Activated naive CD8-positive, alpha-beta T cell treated with anti-CD3 and anti-CD28 coated beads, Interleukin-2, amount 10 ng/mL, durations not matched to agents 7 days and 5 days (primary cell): ENCODE measurements around the gene BLVRA. TPM values are rescaled to one million over a fixed set of nuclear protein-coding genes. Genes with fewer than 3 reads are reported as not detected.
"Not testable (repeated sequence)": the region's sequence is repeated elsewhere in the genome, so short reads cannot be mapped to it uniquely, and the experiment has no call there.

Experiments used
- ATAC-seq: fragments of 150-1000 bp; cut with Tn5 transposase; one replicate; pipeline ENCODE4 v1.10.0; 2021; ENCODE audit warnings: low read depth, moderate library complexity
- POLR2A ChIA-PET: fragments of 350-600 bp; sonication (Branson Sonifier 250); formaldehyde crosslinking; loops from one replicate; lab custom pipeline; 2021; ENCODE audit warnings: antibody characterized with exemption; lab: Charles Lee
- DNase-seq: peaks from one replicate; pipeline ENCODE4 v3.0.0; 2021
- H3K27ac Mint-ChIP-seq: one replicate; pipeline ENCODE4 v1.8.0; 2022; ENCODE audit warnings: mild to moderate bottlenecking, mixed read lengths
- H3K27me3 Mint-ChIP-seq: one replicate; pipeline ENCODE4 v1.8.0; 2022; ENCODE audit warnings: mild to moderate bottlenecking, moderate library complexity, mixed read lengths
- H3K36me3 Mint-ChIP-seq: one replicate; pipeline ENCODE4 v1.8.0; 2021; ENCODE audit warnings: mild to moderate bottlenecking, mixed read lengths
- H3K4me1 Mint-ChIP-seq: one replicate; pipeline ENCODE4 v1.8.0; 2021; ENCODE audit warnings: mixed read lengths
- H3K4me3 Mint-ChIP-seq: one replicate; pipeline ENCODE4 v1.8.0; 2022; ENCODE audit warnings: mild to moderate bottlenecking, moderate library complexity, mixed read lengths
- H3K9me3 Mint-ChIP-seq: one replicate; pipeline ENCODE4 v1.8.0; 2021; ENCODE audit warnings: mixed read lengths
- total RNA-seq, 2 experiments: library from RNA; stranded (reverse); gene quantifications; one replicate each; pipeline ENCODE4 v1.2.3, GENCODE V29; 2021

The BLVRA gene
- total RNA-seq, 2 experiments from 2014 or later = 27.3 to 29.6 TPM

DNA sequence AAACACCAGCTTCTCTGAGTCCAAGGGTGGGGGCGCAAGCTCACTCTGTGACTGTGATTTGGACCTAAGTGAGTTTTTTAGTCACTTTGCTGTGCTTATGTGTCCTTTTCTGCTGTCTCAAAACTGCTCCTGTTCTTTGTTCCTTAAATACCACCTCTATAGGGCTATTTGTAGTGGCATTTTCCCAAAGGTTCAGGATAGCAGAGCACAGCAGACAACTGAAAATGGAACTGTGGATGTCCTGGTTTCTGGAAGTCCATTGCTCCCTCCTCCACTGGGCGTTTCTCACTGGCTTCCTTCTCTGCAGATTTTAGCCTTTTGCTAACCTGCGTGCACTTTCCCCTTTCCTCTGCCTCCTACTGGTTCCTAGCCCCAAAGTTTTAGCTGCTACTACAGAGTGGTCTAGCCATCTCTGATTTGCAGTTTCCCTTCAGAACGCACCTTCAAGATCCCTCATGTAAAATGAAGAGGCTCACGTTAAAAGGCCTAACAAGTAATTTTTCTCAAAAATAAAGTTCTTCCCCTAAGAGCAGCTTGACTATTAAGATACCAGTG lies 25.6 kb downstream of the BLVRA start:
- POLR2A ChIA-PET = no interaction called here
- H3K9me3 Mint-ChIP-seq = peaks cover 1% of the 10 kb centered on the region
- no peak overlapping the region for H3K27ac Mint-ChIP-seq
- no peaks in the 10 kb centered on the region for H3K27me3 Mint-ChIP-seq
- no peak overlapping the region for H3K4me3 Mint-ChIP-seq
- peaks cover 14% of the 10 kb centered on the region for H3K36me3 Mint-ChIP-seq
- DNase-seq (no peak), ATAC-seq (no peak)
- H3K4me1 Mint-ChIP-seq = no peaks in the 10 kb centered on the region

- H3K9me3 Mint-ChIP-seq, POLR2A ChIA-PET, H3K4me3 Mint-ChIP-seq, H3K27ac Mint-ChIP-seq, ATAC-seq, DNase-seq, H3K4me1 Mint-ChIP-seq, H3K27me3 Mint-ChIP-seq: not testable (repeated sequence)
- H3K36me3 Mint-ChIP-seq = peaks cover 12% of the 10 kb centered on the region
These were observed 26.2 kb downstream of the BLVRA start for GRCh38 chr7:43784585-43785087.

DNA sequence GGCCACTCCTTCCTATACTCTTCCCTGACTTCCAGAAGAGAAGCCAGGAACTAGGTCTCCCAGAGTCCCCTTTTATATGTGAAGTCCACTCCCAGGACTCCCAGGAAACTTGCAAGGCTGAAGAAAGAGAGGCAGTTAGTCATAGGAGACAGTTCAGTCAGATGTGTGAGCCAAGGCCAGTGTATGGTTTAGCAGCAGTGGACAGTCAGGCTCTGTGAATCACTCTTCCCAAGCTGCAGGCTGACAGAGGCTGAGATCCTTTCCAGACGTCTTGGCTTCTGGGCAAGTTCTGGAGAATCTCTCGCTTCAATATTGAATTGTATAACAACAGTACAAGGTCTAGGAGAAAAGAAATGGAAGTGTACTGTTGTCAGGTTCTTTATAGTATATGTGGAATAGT lies 26.9 kb downstream of the BLVRA start:
- Mint-ChIP-seq H3K4me3 (no peak overlapping the region), H3K36me3 (peaks cover 8% of the 10 kb centered on the region), H3K9me3 (no peaks in the 10 kb centered on the region), H3K27me3 (no peaks in the 10 kb centered on the region), H3K27ac (no peak overlapping the region), H3K4me1 (no peaks in the 10 kb centered on the region)
- ATAC-seq (no peak), DNase-seq (no peak)
- POLR2A ChIA-PET = no interaction called here

DNA sequence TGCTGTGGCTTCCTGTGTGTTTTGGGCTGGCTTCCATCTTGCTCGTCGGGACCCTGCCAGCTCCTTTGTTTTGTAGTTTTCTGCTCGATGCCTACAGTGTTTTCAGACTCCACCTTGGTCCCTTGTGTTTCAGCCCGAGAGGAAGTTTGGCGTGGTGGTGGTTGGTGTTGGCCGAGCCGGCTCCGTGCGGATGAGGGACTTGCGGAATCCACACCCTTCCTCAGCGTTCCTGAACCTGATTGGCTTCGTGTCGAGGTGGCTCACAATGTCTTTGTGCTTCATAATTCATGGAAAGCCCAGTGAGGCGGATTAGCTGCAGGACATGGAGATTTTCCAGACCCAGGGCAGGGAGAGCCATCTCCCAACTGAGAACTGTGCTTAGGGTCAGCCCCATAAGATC lies 29.3 kb downstream of the BLVRA start:
- H3K4me3 Mint-ChIP-seq = no peak overlapping the region
- POLR2A ChIA-PET = no interaction called here
- H3K9me3 Mint-ChIP-seq = no peaks in the 10 kb centered on the region
- no peaks in the 10 kb centered on the region for H3K4me1 Mint-ChIP-seq
- H3K27me3 Mint-ChIP-seq = no peaks in the 10 kb centered on the region
- peaks cover 10% of the 10 kb centered on the region for H3K36me3 Mint-ChIP-seq
- DNase-seq = no peak
- no peak for ATAC-seq
- H3K27ac Mint-ChIP-seq = no peak overlapping the region

DNA sequence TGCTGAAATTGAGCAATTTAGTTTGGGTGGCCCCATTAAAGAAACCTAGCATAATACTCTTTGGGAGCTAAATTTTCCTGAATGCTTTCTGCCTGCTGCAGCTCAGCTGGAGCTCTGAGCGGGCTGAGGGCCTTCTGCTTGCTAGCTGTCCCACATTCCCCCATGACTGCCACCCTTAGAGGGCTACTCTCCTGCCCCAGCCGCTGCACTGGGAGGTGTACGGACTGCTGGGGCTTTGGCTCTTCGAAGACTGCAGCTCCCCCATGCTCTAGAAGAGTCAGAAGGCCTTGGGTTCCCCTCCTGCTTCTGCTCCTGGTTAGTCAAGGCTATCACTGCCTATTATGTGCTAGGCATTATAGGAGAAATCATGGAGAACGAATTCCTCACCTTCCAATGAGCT lies 31.5 kb downstream of the BLVRA start:
- H3K27ac Mint-ChIP-seq = no peak overlapping the region
- peaks cover 3% of the 10 kb centered on the region for H3K4me1 Mint-ChIP-seq
- DNase-seq = no peak
- ATAC-seq = no peak
- no peaks in the 10 kb centered on the region for H3K9me3 Mint-ChIP-seq
- H3K4me3 Mint-ChIP-seq = no peak overlapping the region
- POLR2A ChIA-PET = interaction anchor here (0.6 to 0.8 kb wide), 2 partner anchors 30 to 207 kb away, joined by 3 to 4 read pairs; partner anchors contain the start of gene STK17A
- peaks cover 10% of the 10 kb centered on the region for H3K36me3 Mint-ChIP-seq
- no peaks in the 10 kb centered on the region for H3K27me3 Mint-ChIP-seq

GRCh38 chr7:43790834-43791233 lies 32.4 kb downstream of the BLVRA start:
- no peaks in the 10 kb centered on the region for H3K27me3 Mint-ChIP-seq
- peaks cover 14% of the 10 kb centered on the region for H3K36me3 Mint-ChIP-seq
- DNase-seq (no peak), ATAC-seq (no peak)
- no peak overlapping the region for H3K27ac Mint-ChIP-seq
- POLR2A ChIA-PET = interaction anchor here (0.6 kb wide), 1 partner anchor 30 kb away, joined by 4 read pairs; no protein-coding TSS in a partner anchor
- peaks cover 3% of the 10 kb centered on the region for H3K4me1 Mint-ChIP-seq
- H3K9me3 Mint-ChIP-seq = no peaks in the 10 kb centered on the region
- H3K4me3 Mint-ChIP-seq = no peak overlapping the region

GRCh38 chr7:43791665-43792064 lies 33.2 kb downstream of the BLVRA start:
- DNase-seq (no peak), ATAC-seq (no peak)
- H3K27ac Mint-ChIP-seq = no peak overlapping the region
- POLR2A ChIA-PET = no interaction called here
- no peaks in the 10 kb centered on the region for H3K9me3 Mint-ChIP-seq
- H3K36me3 Mint-ChIP-seq = peaks cover 14% of the 10 kb centered on the region
- no peak overlapping the region for H3K4me3 Mint-ChIP-seq
- H3K27me3 Mint-ChIP-seq = no peaks in the 10 kb centered on the region
- H3K4me1 Mint-ChIP-seq = peaks cover 3% of the 10 kb centered on the region

- H3K4me3 Mint-ChIP-seq = no peak overlapping the region
- H3K9me3 Mint-ChIP-seq = no peaks in the 10 kb centered on the region
- no peak overlapping the region for H3K27ac Mint-ChIP-seq
- no peaks in the 10 kb centered on the region for H3K27me3 Mint-ChIP-seq
- ATAC-seq = no peak
- POLR2A ChIA-PET = no interaction called here
- DNase-seq = no peak
- peaks cover 3% of the 10 kb centered on the region for H3K4me1 Mint-ChIP-seq
- H3K36me3 Mint-ChIP-seq = peaks cover 14% of the 10 kb centered on the region
These were observed 34.1 kb downstream of the BLVRA start for GRCh38 chr7:43792471-43793150.

DNA sequence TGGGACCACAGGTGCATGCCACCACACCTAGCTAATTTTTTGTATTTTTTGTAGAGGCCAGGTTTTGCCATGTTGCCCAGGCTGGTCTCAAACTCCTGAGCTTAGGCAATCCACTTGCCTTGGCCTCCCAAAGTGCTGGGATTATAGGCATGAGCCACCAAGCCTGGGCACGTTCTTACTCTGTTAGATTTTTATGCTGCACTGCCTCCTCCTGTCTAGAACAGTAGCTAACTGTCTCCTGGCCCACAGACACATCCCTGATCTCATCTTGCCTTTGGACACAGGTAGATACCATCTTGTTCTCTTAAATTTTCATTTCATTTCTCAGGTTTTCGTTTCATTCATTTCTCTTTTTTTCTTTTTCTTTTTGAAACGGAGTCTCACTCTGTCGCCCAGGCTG lies 41.1 kb downstream of the BLVRA start:
- DNase-seq (no peak), ATAC-seq (no peak)
- Mint-ChIP-seq H3K27ac (no peak overlapping the region), H3K4me3 (no peak overlapping the region), H3K9me3 (no peaks in the 10 kb centered on the region), H3K27me3 (no peaks in the 10 kb centered on the region), H3K36me3 (peaks cover 8% of the 10 kb centered on the region), H3K4me1 (no peaks in the 10 kb centered on the region)
- POLR2A ChIA-PET = no interaction called here

GRCh38 chr7:43803865-43804264 lies 45.4 kb downstream of the BLVRA start:
- peaks cover 13% of the 10 kb centered on the region for H3K36me3 Mint-ChIP-seq
- H3K27me3 Mint-ChIP-seq = no peaks in the 10 kb centered on the region
- no peaks in the 10 kb centered on the region for H3K9me3 Mint-ChIP-seq
- ATAC-seq (no peak), DNase-seq (no peak)
- H3K4me1 Mint-ChIP-seq = no peaks in the 10 kb centered on the region
- no peak overlapping the region for H3K4me3 Mint-ChIP-seq
- POLR2A ChIA-PET = no interaction called here
- H3K27ac Mint-ChIP-seq = no peak overlapping the region

- ATAC-seq = no peak
- POLR2A ChIA-PET = no interaction called here
- DNase-seq = no peak
- Mint-ChIP-seq H3K36me3 (peaks cover 15% of the 10 kb centered on the region), H3K9me3 (peaks cover 2% of the 10 kb centered on the region), H3K27ac (no peak overlapping the region), H3K4me3 (no peak overlapping the region), H3K4me1 (no peaks in the 10 kb centered on the region), H3K27me3 (no peaks in the 10 kb centered on the region)
These were observed 49.9 kb downstream of the BLVRA start for GRCh38 chr7:43808410-43808809.

- H3K27me3 Mint-ChIP-seq = peaks cover 11% of the 10 kb centered on the region
- POLR2A ChIA-PET = not testable (repeated sequence)
These were observed 51.9 kb downstream of the BLVRA start for GRCh38 chr7:43810195-43810941.

GRCh38 chr7:43815373-43815772 lies 56.9 kb downstream of the BLVRA start:
- POLR2A ChIA-PET = no interaction called here
- Mint-ChIP-seq H3K4me3 (no peak overlapping the region), H3K4me1 (peaks cover 1% of the 10 kb centered on the region), H3K36me3 (no peaks in the 10 kb centered on the region), H3K9me3 (peaks cover 3% of the 10 kb centered on the region), H3K27me3 (peaks cover 21% of the 10 kb centered on the region), H3K27ac (no peak overlapping the region)
- no peak for ATAC-seq
- DNase-seq = no peak

More at GRCh38 chr7:43810195-43810941, 51.9 kb downstream of the BLVRA start:
- not testable (repeated sequence) for ATAC-seq, H3K4me1 Mint-ChIP-seq, H3K4me3 Mint-ChIP-seq, H3K9me3 Mint-ChIP-seq, H3K27ac Mint-ChIP-seq
- DNase-seq = peak; percentile 42
- H3K36me3 Mint-ChIP-seq = peaks cover 10% of the 10 kb centered on the region
